ENCODE data around the gene COX10.
"Not testable (repeated sequence)": the region's sequence is repeated elsewhere in the genome, so short reads cannot be mapped to it uniquely, and the experiment has no call there.

The COX10 gene

GRCh38 chr17:14209215-14209614 lies 139.9 kb downstream of the COX10 start:
- WGBS (ENCODE audit: insufficient coverage, insufficient read length) = no CpG with 5 or more reads among the region's 3 CpGs
- no peaks in the 10 kb centered on the region for H3K4me1 ChIP-seq (ENCODE audit: control insufficient read depth, insufficient read depth, low read length)
- no peak overlapping the region for H3K4me3 ChIP-seq (ENCODE audit: low read length)
- H3K36me3 ChIP-seq (ENCODE audit: control insufficient read depth, insufficient read depth, low read length) = peaks cover 3% of the 10 kb centered on the region
- no peak for DNase-seq (ENCODE audit: low read depth, low spot score)
- no peaks in the 10 kb centered on the region for H3K27me3 ChIP-seq (ENCODE audit: control insufficient read depth, insufficient read depth, low read length)
- no peak overlapping the region for H3K27ac ChIP-seq (ENCODE audit: low read length)
- no peaks in the 10 kb centered on the region for H3K9me3 ChIP-seq (ENCODE audit: control insufficient read depth, insufficient read depth, low read length)

GRCh38 chr17:14211246-14211645 lies 141.9 kb downstream of the COX10 start:
- no peaks in the 10 kb centered on the region for H3K9me3 ChIP-seq (ENCODE audit: control insufficient read depth, insufficient read depth, low read length)
- no peak for DNase-seq (ENCODE audit: low read depth, low spot score)
- H3K36me3 ChIP-seq (ENCODE audit: control insufficient read depth, insufficient read depth, low read length) = peaks cover 3% of the 10 kb centered on the region
- no peaks in the 10 kb centered on the region for H3K27me3 ChIP-seq (ENCODE audit: control insufficient read depth, insufficient read depth, low read length)
- H3K4me1 ChIP-seq (ENCODE audit: control insufficient read depth, insufficient read depth, low read length) = no peaks in the 10 kb centered on the region
- no peak overlapping the region for H3K4me3 ChIP-seq (ENCODE audit: low read length)
- WGBS (ENCODE audit: insufficient coverage, insufficient read length) = no CpG with 5 or more reads among the region's 4 CpGs
- no peak overlapping the region for H3K27ac ChIP-seq (ENCODE audit: low read length)

- no peaks in the 10 kb centered on the region for H3K9me3 ChIP-seq (ENCODE audit: control insufficient read depth, insufficient read depth, low read length)
- H3K4me3 ChIP-seq (ENCODE audit: low read length) = no peak overlapping the region
- no peak overlapping the region for H3K27ac ChIP-seq (ENCODE audit: low read length)
- DNase-seq (ENCODE audit: low read depth, low spot score) = no peak
- no peaks in the 10 kb centered on the region for H3K27me3 ChIP-seq (ENCODE audit: control insufficient read depth, insufficient read depth, low read length)
- H3K36me3 ChIP-seq (ENCODE audit: control insufficient read depth, insufficient read depth, low read length) = peaks cover 2% of the 10 kb centered on the region
- no peaks in the 10 kb centered on the region for H3K4me1 ChIP-seq (ENCODE audit: control insufficient read depth, insufficient read depth, low read length)
- no CpG with 5 or more reads among the region's 17 CpGs for WGBS (ENCODE audit: insufficient coverage, insufficient read length)
These were observed 142.5 kb downstream of the COX10 start for GRCh38 chr17:14211801-14212200.

- DNase-seq (ENCODE audit: low read depth, low spot score) = no peak
- no peaks in the 10 kb centered on the region for H3K9me3 ChIP-seq (ENCODE audit: control insufficient read depth, insufficient read depth, low read length)
- H3K4me3 ChIP-seq (ENCODE audit: low read length) = no peak overlapping the region
- H3K27ac ChIP-seq (ENCODE audit: low read length) = no peak overlapping the region
- H3K27me3 ChIP-seq (ENCODE audit: control insufficient read depth, insufficient read depth, low read length) = no peaks in the 10 kb centered on the region
- WGBS (ENCODE audit: insufficient coverage, insufficient read length) = no CpG with 5 or more reads among the region's 12 CpGs
- no peaks in the 10 kb centered on the region for H3K4me1 ChIP-seq (ENCODE audit: control insufficient read depth, insufficient read depth, low read length)
- H3K36me3 ChIP-seq (ENCODE audit: control insufficient read depth, insufficient read depth, low read length) = no peaks in the 10 kb centered on the region; the same call in 1 of the 2 replicates
These were observed 143.1 kb downstream of the COX10 start for GRCh38 chr17:14212401-14212800.

GRCh38 chr17:14214271-14214670 lies 145.0 kb downstream of the COX10 start:
- no peak for DNase-seq (ENCODE audit: low read depth, low spot score)
- Histone ChIP-seq H3K27me3 (ENCODE audit: control insufficient read depth, insufficient read depth, low read length) (no peaks in the 10 kb centered on the region), H3K4me1 (ENCODE audit: control insufficient read depth, insufficient read depth, low read length) (no peaks in the 10 kb centered on the region), H3K4me3 (ENCODE audit: low read length) (no peak overlapping the region), H3K36me3 (ENCODE audit: control insufficient read depth, insufficient read depth, low read length) (no peaks in the 10 kb centered on the region; the same call in 1 of the 2 replicates), H3K9me3 (ENCODE audit: control insufficient read depth, insufficient read depth, low read length) (no peaks in the 10 kb centered on the region), H3K27ac (ENCODE audit: low read length) (no peak overlapping the region)
- WGBS (ENCODE audit: insufficient coverage, insufficient read length) = no CpG with 5 or more reads among the region's 2 CpGs

- Histone ChIP-seq H3K27ac (ENCODE audit: low read length) (no peak overlapping the region), H3K27me3 (ENCODE audit: control insufficient read depth, insufficient read depth, low read length) (no peaks in the 10 kb centered on the region), H3K9me3 (ENCODE audit: control insufficient read depth, insufficient read depth, low read length) (no peaks in the 10 kb centered on the region), H3K4me3 (ENCODE audit: low read length) (no peak overlapping the region), H3K36me3 (ENCODE audit: control insufficient read depth, insufficient read depth, low read length) (no peaks in the 10 kb centered on the region), H3K4me1 (ENCODE audit: control insufficient read depth, insufficient read depth, low read length) (no peaks in the 10 kb centered on the region)
- no CpG with 5 or more reads among the region's 4 CpGs for WGBS (ENCODE audit: insufficient coverage, insufficient read length)
- DNase-seq (ENCODE audit: low read depth, low spot score) = no peak
These were observed 153.3 kb downstream of the COX10 start for GRCh38 chr17:14222611-14223010.

- no peaks in the 10 kb centered on the region for H3K4me1 ChIP-seq (ENCODE audit: control insufficient read depth, insufficient read depth, low read length)
- H3K9me3 ChIP-seq (ENCODE audit: control insufficient read depth, insufficient read depth, low read length) = no peaks in the 10 kb centered on the region
- 100% methylated on average over 3 of the region's 10 CpGs for WGBS (ENCODE audit: insufficient coverage, insufficient read length)
These were observed 156.1 kb downstream of the COX10 start for GRCh38 chr17:14225254-14225980.

GRCh38 chr17:14227052-14227451 lies 157.7 kb downstream of the COX10 start:
- H3K36me3 ChIP-seq (ENCODE audit: control insufficient read depth, insufficient read depth, low read length) = no peaks in the 10 kb centered on the region
- no peaks in the 10 kb centered on the region for H3K4me1 ChIP-seq (ENCODE audit: control insufficient read depth, insufficient read depth, low read length)
- no peak overlapping the region for H3K4me3 ChIP-seq (ENCODE audit: low read length)
- DNase-seq (ENCODE audit: low read depth, low spot score) = no peak
- H3K9me3 ChIP-seq (ENCODE audit: control insufficient read depth, insufficient read depth, low read length) = no peaks in the 10 kb centered on the region
- WGBS (ENCODE audit: insufficient coverage, insufficient read length) = no CpG with 5 or more reads among the region's 7 CpGs
- H3K27ac ChIP-seq (ENCODE audit: low read length) = no peak overlapping the region
- no peaks in the 10 kb centered on the region for H3K27me3 ChIP-seq (ENCODE audit: control insufficient read depth, insufficient read depth, low read length)

More at GRCh38 chr17:14225254-14225980, 156.1 kb downstream of the COX10 start:
- H3K27me3 ChIP-seq (ENCODE audit: control insufficient read depth, insufficient read depth, low read length) = no peaks in the 10 kb centered on the region
- no peak overlapping the region for H3K4me3 ChIP-seq (ENCODE audit: low read length)
- no peak overlapping the region for H3K27ac ChIP-seq (ENCODE audit: low read length)
- DNase-seq (ENCODE audit: low read depth, low spot score) = no peak
- no peaks in the 10 kb centered on the region for H3K36me3 ChIP-seq (ENCODE audit: control insufficient read depth, insufficient read depth, low read length)

GRCh38 chr17:14228903-14229302 lies 159.6 kb downstream of the COX10 start:
- H3K9me3 ChIP-seq (ENCODE audit: control insufficient read depth, insufficient read depth, low read length) = no peaks in the 10 kb centered on the region
- DNase-seq (ENCODE audit: low read depth, low spot score) = no peak

GRCh38 chr17:14231187-14231586 lies 161.9 kb downstream of the COX10 start:
- H3K9me3 ChIP-seq (ENCODE audit: control insufficient read depth, insufficient read depth, low read length); DNase-seq (ENCODE audit: low read depth, low spot score); H3K27ac ChIP-seq (ENCODE audit: low read length); H3K4me1 ChIP-seq (ENCODE audit: control insufficient read depth, insufficient read depth, low read length); H3K36me3 ChIP-seq (ENCODE audit: control insufficient read depth, insufficient read depth, low read length); H3K4me3 ChIP-seq (ENCODE audit: low read length); H3K27me3 ChIP-seq (ENCODE audit: control insufficient read depth, insufficient read depth, low read length): not testable (repeated sequence)
- WGBS (ENCODE audit: insufficient coverage, insufficient read length) = no CpG with 5 or more reads among the region's 6 CpGs

More at GRCh38 chr17:14228903-14229302, 159.6 kb downstream of the COX10 start:
- Histone ChIP-seq H3K27me3 (ENCODE audit: control insufficient read depth, insufficient read depth, low read length) (no peaks in the 10 kb centered on the region), H3K4me3 (ENCODE audit: low read length) (no peak overlapping the region), H3K4me1 (ENCODE audit: control insufficient read depth, insufficient read depth, low read length) (no peaks in the 10 kb centered on the region), H3K27ac (ENCODE audit: low read length) (no peak overlapping the region), H3K36me3 (ENCODE audit: control insufficient read depth, insufficient read depth, low read length) (no peaks in the 10 kb centered on the region)
- no CpG with 5 or more reads among the region's 4 CpGs for WGBS (ENCODE audit: insufficient coverage, insufficient read length)

- WGBS (ENCODE audit: insufficient coverage, insufficient read length) = no CpG with 5 or more reads among the region's 2 CpGs
- not testable (repeated sequence) for H3K27ac ChIP-seq (ENCODE audit: low read length); H3K36me3 ChIP-seq (ENCODE audit: control insufficient read depth, insufficient read depth, low read length); DNase-seq (ENCODE audit: low read depth, low spot score); H3K27me3 ChIP-seq (ENCODE audit: control insufficient read depth, insufficient read depth, low read length); H3K9me3 ChIP-seq (ENCODE audit: control insufficient read depth, insufficient read depth, low read length); H3K4me3 ChIP-seq (ENCODE audit: low read length); H3K4me1 ChIP-seq (ENCODE audit: control insufficient read depth, insufficient read depth, low read length)
These were observed 165.7 kb downstream of the COX10 start for GRCh38 chr17:14235047-14235446.

Data from iPS DF 6.9 (cell line).